Measurements from ENCODE around the gene KCNJ8. TPM values are rescaled to one million over a fixed set of nuclear protein-coding genes. Genes with fewer than 3 reads are reported as not detected.

The KCNJ8 gene
- total RNA-seq, 1 donor from 2014 or later: 0.93 TPM

DNA sequence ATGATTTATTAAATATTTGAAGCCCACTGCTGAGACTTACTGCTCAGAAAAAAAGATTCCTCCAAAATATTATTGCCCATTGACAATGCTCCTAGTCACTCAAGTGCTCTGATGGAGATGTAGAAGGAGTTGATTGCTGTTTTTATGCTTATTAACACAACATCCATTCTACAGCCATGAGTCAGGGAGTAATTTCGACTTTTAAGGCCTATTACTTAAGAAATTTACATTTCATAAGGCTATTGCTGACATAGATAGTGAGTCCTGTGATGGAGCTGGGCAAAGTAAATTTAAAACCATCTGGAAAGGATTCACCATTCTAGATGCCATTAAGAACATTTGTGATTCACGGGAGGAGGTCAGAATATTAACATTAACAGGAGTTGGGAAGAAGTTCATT, 5.2 kb downstream of the KCNJ8 start:
- H3K27me3 Mint-ChIP-seq (ENCODE audit: low read depth, unreplicated experiment): peaks cover 18% of the 10 kb centered on the region
- peaks cover 2% of the 10 kb centered on the region for H3K4me1 Mint-ChIP-seq (ENCODE audit: low read depth, unreplicated experiment)
- Histone ChIP-seq H3K27me3 (ENCODE audit: insufficient read depth, low read length) (no peaks in the 10 kb centered on the region), H3K36me3 (ENCODE audit: insufficient read depth, low read length) (no peaks in the 10 kb centered on the region), H3K4me2 (ENCODE audit: low read length) (no peak overlapping the region), H3K4me3 (ENCODE audit: insufficient read depth, low read depth, low read length) (no peak overlapping the region), H3K79me2 (ENCODE audit: insufficient read depth, low read length) (no peaks in the 10 kb centered on the region), H3K9me3 (ENCODE audit: insufficient read depth, low read depth, low read length) (no peaks in the 10 kb centered on the region), H2AFZ (ENCODE audit: low read depth, low read length) (no peak overlapping the region), H4K20me1 (ENCODE audit: insufficient read depth, low read length) (no peaks in the 10 kb centered on the region), H3K4me1 (ENCODE audit: insufficient read depth, low read length) (peaks cover 8% of the 10 kb centered on the region), H3K9ac (ENCODE audit: low read length) (no peak overlapping the region), H3K27ac (ENCODE audit: low read depth, low read length) (no peak overlapping the region)
- TF ChIP-seq EZH2 (IDR thresholded peaks at IDR 0.05; ENCODE audit: insufficient read depth, low read length): no peak
- TF ChIP-seq, protein P1, sequence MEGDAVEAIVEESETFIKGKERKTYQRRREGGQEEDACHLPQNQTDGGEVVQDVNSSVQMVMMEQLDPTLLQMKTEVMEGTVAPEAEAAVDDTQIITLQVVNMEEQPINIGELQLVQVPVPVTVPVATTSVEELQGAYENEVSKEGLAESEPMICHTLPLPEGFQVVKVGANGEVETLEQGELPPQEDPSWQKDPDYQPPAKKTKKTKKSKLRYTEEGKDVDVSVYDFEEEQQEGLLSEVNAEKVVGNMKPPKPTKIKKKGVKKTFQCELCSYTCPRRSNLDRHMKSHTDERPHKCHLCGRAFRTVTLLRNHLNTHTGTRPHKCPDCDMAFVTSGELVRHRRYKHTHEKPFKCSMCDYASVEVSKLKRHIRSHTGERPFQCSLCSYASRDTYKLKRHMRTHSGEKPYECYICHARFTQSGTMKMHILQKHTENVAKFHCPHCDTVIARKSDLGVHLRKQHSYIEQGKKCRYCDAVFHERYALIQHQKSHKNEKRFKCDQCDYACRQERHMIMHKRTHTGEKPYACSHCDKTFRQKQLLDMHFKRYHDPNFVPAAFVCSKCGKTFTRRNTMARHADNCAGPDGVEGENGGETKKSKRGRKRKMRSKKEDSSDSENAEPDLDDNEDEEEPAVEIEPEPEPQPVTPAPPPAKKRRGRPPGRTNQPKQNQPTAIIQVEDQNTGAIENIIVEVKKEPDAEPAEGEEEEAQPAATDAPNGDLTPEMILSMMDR (IDR thresholded peaks at IDR 0.05; ENCODE audit: insufficient read depth, low read depth, low read length): no peak
- H3K9me3 Mint-ChIP-seq (ENCODE audit: unreplicated experiment): no peaks in the 10 kb centered on the region
- DNase-seq (ENCODE audit: low read depth): no peak
- FAIRE-seq: no peak
- no peak overlapping the region for H3K4me3 Mint-ChIP-seq (ENCODE audit: unreplicated experiment)
- no peak overlapping the region for H3K27ac Mint-ChIP-seq (ENCODE audit: unreplicated experiment)
- no peaks in the 10 kb centered on the region for H3K36me3 Mint-ChIP-seq (ENCODE audit: low read depth, unreplicated experiment)

DNA sequence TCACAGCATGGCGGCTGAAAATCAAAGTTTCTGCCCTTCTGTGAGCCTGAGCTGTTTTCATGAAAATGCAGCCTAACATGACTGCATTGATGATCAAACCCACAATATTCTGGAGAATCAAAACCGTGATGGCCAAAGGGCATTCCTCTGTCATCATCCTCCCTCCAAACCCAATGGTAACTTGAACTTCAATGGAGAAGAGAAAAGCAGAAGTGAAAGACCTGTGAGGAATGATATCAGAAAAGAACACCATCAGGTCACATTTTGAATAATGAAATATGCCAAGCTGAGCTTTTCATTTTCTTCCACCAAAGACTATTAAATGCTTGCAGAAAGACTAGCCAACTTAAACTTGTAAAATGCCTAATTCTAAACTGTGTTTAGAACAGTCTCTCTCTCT, 8.1 kb downstream of the KCNJ8 start:
- Mint-ChIP-seq H3K4me3 (ENCODE audit: unreplicated experiment) (no peak overlapping the region), H3K27me3 (ENCODE audit: low read depth, unreplicated experiment) (peaks cover 9% of the 10 kb centered on the region), H3K27ac (ENCODE audit: unreplicated experiment) (no peak overlapping the region), H3K36me3 (ENCODE audit: low read depth, unreplicated experiment) (no peaks in the 10 kb centered on the region), H3K4me1 (ENCODE audit: low read depth, unreplicated experiment) (no peaks in the 10 kb centered on the region), H3K9me3 (ENCODE audit: unreplicated experiment) (no peaks in the 10 kb centered on the region)
- Histone ChIP-seq H3K9me3 (ENCODE audit: insufficient read depth, low read depth, low read length) (no peaks in the 10 kb centered on the region), H3K4me1 (ENCODE audit: insufficient read depth, low read length) (no peaks in the 10 kb centered on the region), H3K27ac (ENCODE audit: low read depth, low read length) (no peak overlapping the region), H3K4me2 (ENCODE audit: low read length) (no peak overlapping the region), H4K20me1 (ENCODE audit: insufficient read depth, low read length) (no peaks in the 10 kb centered on the region), H3K79me2 (ENCODE audit: insufficient read depth, low read length) (no peaks in the 10 kb centered on the region), H2AFZ (ENCODE audit: low read depth, low read length) (no peak overlapping the region), H3K36me3 (ENCODE audit: insufficient read depth, low read length) (no peaks in the 10 kb centered on the region), H3K4me3 (ENCODE audit: insufficient read depth, low read depth, low read length) (no peak overlapping the region), H3K9ac (ENCODE audit: low read length) (no peak overlapping the region), H3K27me3 (ENCODE audit: insufficient read depth, low read length) (no peaks in the 10 kb centered on the region)
- no peak for DNase-seq (ENCODE audit: low read depth)
- no peak for TF ChIP-seq EZH2 (IDR thresholded peaks at IDR 0.05; ENCODE audit: insufficient read depth, low read length)
- TF ChIP-seq, protein P1 (IDR thresholded peaks at IDR 0.05; ENCODE audit: insufficient read depth, low read depth, low read length): no peak
- FAIRE-seq: no peak

DNA sequence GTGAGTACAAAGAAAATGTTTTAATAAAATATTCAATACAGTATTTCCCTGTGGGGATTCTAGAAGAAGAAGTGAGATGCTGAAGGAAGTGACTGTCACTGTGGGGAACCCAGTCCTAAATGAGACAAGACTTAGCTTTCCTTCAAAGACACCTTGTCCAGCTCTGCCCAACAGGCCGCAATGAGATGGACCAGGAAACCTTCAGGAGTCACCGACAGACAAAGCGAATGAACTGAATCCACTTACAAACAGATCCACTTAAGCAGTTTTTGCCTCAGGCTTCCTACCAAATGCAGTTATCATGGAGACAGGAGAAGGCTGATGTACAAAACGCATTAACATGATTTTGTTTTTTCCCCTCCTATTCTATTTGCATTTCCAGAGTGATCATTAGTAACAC, 9.6 kb downstream of the KCNJ8 start:
- Histone ChIP-seq H3K4me3 (ENCODE audit: insufficient read depth, low read depth, low read length) (no peak overlapping the region), H3K27me3 (ENCODE audit: insufficient read depth, low read length) (no peaks in the 10 kb centered on the region), H2AFZ (ENCODE audit: low read depth, low read length) (no peak overlapping the region), H3K27ac (ENCODE audit: low read depth, low read length) (no peak overlapping the region), H3K9ac (ENCODE audit: low read length) (no peak overlapping the region), H3K4me2 (ENCODE audit: low read length) (no peak overlapping the region), H3K79me2 (ENCODE audit: insufficient read depth, low read length) (no peaks in the 10 kb centered on the region), H3K9me3 (ENCODE audit: insufficient read depth, low read depth, low read length) (no peaks in the 10 kb centered on the region), H3K36me3 (ENCODE audit: insufficient read depth, low read length) (no peaks in the 10 kb centered on the region), H4K20me1 (ENCODE audit: insufficient read depth, low read length) (no peaks in the 10 kb centered on the region), H3K4me1 (ENCODE audit: insufficient read depth, low read length) (no peaks in the 10 kb centered on the region)
- no peak for FAIRE-seq
- Mint-ChIP-seq H3K36me3 (ENCODE audit: low read depth, unreplicated experiment) (no peaks in the 10 kb centered on the region), H3K27ac (ENCODE audit: unreplicated experiment) (no peak overlapping the region), H3K4me3 (ENCODE audit: unreplicated experiment) (no peak overlapping the region), H3K4me1 (ENCODE audit: low read depth, unreplicated experiment) (no peaks in the 10 kb centered on the region), H3K27me3 (ENCODE audit: low read depth, unreplicated experiment) (peaks cover 8% of the 10 kb centered on the region), H3K9me3 (ENCODE audit: unreplicated experiment) (no peaks in the 10 kb centered on the region)
- TF ChIP-seq, protein P1 (IDR thresholded peaks at IDR 0.05; ENCODE audit: insufficient read depth, low read depth, low read length): no peak
- no peak for TF ChIP-seq EZH2 (IDR thresholded peaks at IDR 0.05; ENCODE audit: insufficient read depth, low read length)
- DNase-seq (ENCODE audit: low read depth): no peak

All from astrocyte (in vitro differentiated cells and primary cell).